B cell (primary cell): Measurements from ENCODE around the gene HES6.

Experiments
- CTCF ChIP-seq: fragments of 200-600 bp; IDR thresholded peaks from one replicate; pipeline ENCODE4 v1.8.0; 2022; ENCODE audit warnings: antibody characterized with exemption, mild to moderate bottlenecking
- EZH2 ChIP-seq: IDR thresholded peaks from 2 replicates; pipeline ENCODE4 v1.6.1; 2012; ENCODE audit warnings: borderline replicate concordance, low read depth, mild to moderate bottlenecking, moderate library complexity, low read length; ENCODE audit not compliant: insufficient read depth, poor library complexity, severe bottlenecking

DNA sequence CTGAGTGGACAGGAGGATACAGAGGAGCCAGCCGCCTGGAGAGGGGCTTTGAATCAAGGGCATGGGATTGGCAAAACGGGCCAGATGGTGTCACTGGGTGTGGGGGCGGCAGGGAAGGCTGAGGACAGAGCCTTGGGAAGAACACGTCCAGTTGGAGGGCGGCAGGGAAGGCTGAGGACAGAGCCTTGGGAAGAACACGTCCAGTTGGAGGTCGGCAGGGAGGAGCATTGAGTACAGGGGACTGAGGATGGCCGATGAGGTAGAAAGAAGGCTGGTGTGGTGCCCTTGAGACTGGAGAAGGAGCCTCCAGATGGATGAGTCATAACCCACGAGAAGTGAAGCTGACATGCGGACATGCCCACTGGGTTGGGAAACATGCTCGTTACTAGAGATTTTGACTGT, 4.5 kb downstream of the HES6 start:
- TF ChIP-seq EZH2 (no peak), CTCF (no peak)
